Motor neuron (in vitro differentiated cells): ENCODE data around the gene MRTFA. TPM values are rescaled to one million over a fixed set of nuclear protein-coding genes. Genes with fewer than 3 reads are reported as not detected.
A peak's percentile ranks its signal among the peaks of the same experiment; 100 is the strongest.
"Not testable (repeated sequence)": the region's sequence is repeated elsewhere in the genome, so short reads cannot be mapped to it uniquely, and the experiment has no call there.

Experiments used
- ATAC-seq, 8 experiments: fragments of 200-7000 bp; cut with Tn5 transposase; replicated peaks in 6 of 8; 2 replicates each; pipeline ENCODE4 v1.8.0; 2021; ENCODE audit warnings: mild to moderate bottlenecking in 8 of 8, moderate library complexity in 8 of 8
- H3K27ac ChIP-seq, 2 donors: fragments of 250-450 bp; sonication (Bioruptor Pico); 2 replicates each; pipeline ENCODE4 v1.9.0; 2021; ENCODE audit warnings: antibody characterized with exemption in 2 of 2, mild to moderate bottlenecking in 2 of 2, moderate library complexity in 1 of 2
- H3K4me1 ChIP-seq, 2 donors: fragments of 250-450 bp; sonication (Bioruptor Pico); replicated peaks in 1 of 2; 2 replicates each; pipeline ENCODE4 v1.6.1; 2021; ENCODE audit warnings: antibody characterized with exemption in 2 of 2, mild to moderate bottlenecking in 2 of 2, moderate library complexity in 1 of 2
- H3K4me3 ChIP-seq, 5 donors: fragments of 250-450 bp; sonication (Bioruptor Pico); 2 replicates each; pipeline ENCODE4 v1.9.0; 2021; ENCODE audit warnings: antibody characterized with exemption in 5 of 5, mild to moderate bottlenecking in 5 of 5, moderate library complexity in 4 of 5
- WGBS, 10 experiments: fragments of 450-650 bp; shearing (Covaris generic); methylation state at CpG; one replicate each; pipeline ENCODE4 v1.0.0; 2022; 5-methylcytosine and 5-hydroxymethylcytosine counted together
- in situ Hi-C, 9 experiments: fragments of 400-800 bp; cut with MboI; loops; one replicate each; pipeline ENCODE4 v1.15.0; 2021; ENCODE audit warnings: low sequenced_read_pairs in 9 of 9, low pct_unique_long_range_greater_than_20kb in 2 of 9; ENCODE audit not compliant: unreplicated experiment in 9 of 9
- total RNA-seq, 8 experiments: library from RNA; unstranded; fragments of 300-600 nt; gene quantifications; 2 replicates each; pipeline versions ENCODE4 v1.2.3 to v1.2.4, GENCODE V29; 2022

MRTFA gene
- total RNA-seq, 8 experiments from 2014 or later: 13.1 to 33.2 (median 21.7) TPM

GRCh38 chr22:40396882-40397281, 239.6 kb downstream of the MRTFA start:
- 10 to 33% (median 24%) methylated on average over 2 to 4 of the region's 4 CpGs; no CpG with 5 or more reads in 4 of the 10 experiments for WGBS, 10 experiments
- H3K4me1 ChIP-seq: peaks cover 0 to 15% of the 10 kb centered on the region in 2 donors
- no peak overlapping the region for H3K4me3 ChIP-seq
- in situ Hi-C loops: no loop called here
- peak; percentile 52 to 95 (median 81) for ATAC-seq
- no peak overlapping the region for H3K27ac ChIP-seq

GRCh38 chr22:40395607-40396006, 240.9 kb downstream of the MRTFA start:
- 80 to 100% (median 95%) methylated on average over 1 to 7 of the region's 7 CpGs; no CpG with 5 or more reads in 2 of the 10 experiments for WGBS, 10 experiments

GRCh38 chr22:40394607-40395006, 241.9 kb downstream of the MRTFA start:
- Histone ChIP-seq H3K4me1 (peaks cover 0 to 15% of the 10 kb centered on the region in 2 donors), H3K4me3 (no peak overlapping the region), H3K27ac (no peak overlapping the region)
- ATAC-seq: no peak
- WGBS, 10 experiments: 25 to 94% (median 80%) methylated on average over 1 to 3 of the region's 3 CpGs; no CpG with 5 or more reads in 2 of the 10 experiments
- in situ Hi-C loops: no loop called here

More at GRCh38 chr22:40395607-40396006, 240.9 kb downstream of the MRTFA start:
- Histone ChIP-seq H3K4me1 (peaks cover 0 to 15% of the 10 kb centered on the region in 2 donors), H3K27ac (no peak overlapping the region), H3K4me3 (no peak overlapping the region)
- no peak for ATAC-seq
- in situ Hi-C loops: no loop called here

- 35 to 100% (median 86%) methylated on average over 1 to 2 of the region's 2 CpGs; no CpG with 5 or more reads in 3 of the 10 experiments for WGBS, 10 experiments
- no peak overlapping the region for H3K4me3 ChIP-seq
- ATAC-seq: no peak
- no peak overlapping the region for H3K27ac ChIP-seq
- in situ Hi-C loops: no loop called here
- peaks cover 0 to 15% of the 10 kb centered on the region in 2 donors for H3K4me1 ChIP-seq
Observed at GRCh38 chr22:40392618-40393017, 243.9 kb downstream of the MRTFA start.

GRCh38 chr22:40391417-40391816, 245.1 kb downstream of the MRTFA start:
- Histone ChIP-seq H3K27ac (no peak overlapping the region), H3K4me1 (peaks cover 0 to 5% of the 10 kb centered on the region in 2 donors), H3K4me3 (no peak overlapping the region)
- WGBS, 10 experiments: 67 to 100% (median 88%) methylated on average over 1 to 2 of the region's 2 CpGs; no CpG with 5 or more reads in 5 of the 10 experiments
- no peak for ATAC-seq
- in situ Hi-C loops: no loop called here

GRCh38 chr22:40388231-40388630, 248.3 kb downstream of the MRTFA start:
- H3K27ac ChIP-seq: no peak overlapping the region
- no peak for ATAC-seq
- peaks cover 0 to 5% of the 10 kb centered on the region in 2 donors for H3K4me1 ChIP-seq
- 67 to 98% (median 83%) methylated on average over 1 to 4 of the region's 4 CpGs; no CpG with 5 or more reads in 1 of the 10 experiments for WGBS, 10 experiments
- in situ Hi-C loops: no loop called here
- no peak overlapping the region for H3K4me3 ChIP-seq

- peak in 1 of 8 experiments; percentile 59 for ATAC-seq
- Histone ChIP-seq H3K4me1 (peaks cover 0 to 5% of the 10 kb centered on the region in 2 donors), H3K4me3 (no peak overlapping the region), H3K27ac (no peak overlapping the region)
- in situ Hi-C loops: no loop called here
- 80 to 100% (median 94%) methylated on average over 1 to 5 of the region's 5 CpGs; no CpG with 5 or more reads in 4 of the 10 experiments for WGBS, 10 experiments
Observed at GRCh38 chr22:40387746-40388145, 248.8 kb downstream of the MRTFA start.

- Histone ChIP-seq H3K27ac (no peak overlapping the region), H3K4me1 (no peaks in the 10 kb centered on the region), H3K4me3 (no peak overlapping the region)
- WGBS, 10 experiments: 71 to 93% (median 89%) methylated on average over 5 to 10 of the region's 10 CpGs
- in situ Hi-C loops: no loop called here
- no peak for ATAC-seq
Observed at GRCh38 chr22:40385036-40385782, 251.3 kb downstream of the MRTFA start.

GRCh38 chr22:40383905-40384304, 252.6 kb downstream of the MRTFA start:
- ATAC-seq: peak in 1 of 8 experiments; percentile 43

GRCh38 chr22:40381461-40381860, 255.1 kb downstream of the MRTFA start:
- in situ Hi-C loops: no loop called here
- no peak for ATAC-seq
- Histone ChIP-seq H3K27ac (no peak overlapping the region), H3K4me3 (no peak overlapping the region), H3K4me1 (no peaks in the 10 kb centered on the region)
- WGBS, 10 experiments: 90 to 100% (median 94%) methylated on average over 1 to 3 of the region's 3 CpGs; no CpG with 5 or more reads in 1 of the 10 experiments

More at GRCh38 chr22:40383905-40384304, 252.6 kb downstream of the MRTFA start:
- H3K4me1 ChIP-seq: no peaks in the 10 kb centered on the region
- WGBS, 10 experiments: 17 to 100% (median 80%) methylated on average over 1 to 3 of the region's 3 CpGs; no CpG with 5 or more reads in 1 of the 10 experiments
- H3K4me3 ChIP-seq: no peak overlapping the region
- H3K27ac ChIP-seq: no peak overlapping the region
- in situ Hi-C loops: no loop called here

- WGBS, 10 experiments: 76 to 100% (median 98%) methylated on average over 2 to 9 of the region's 11 CpGs; no CpG with 5 or more reads in 1 of the 10 experiments
- H3K4me1 ChIP-seq, in situ Hi-C loops, H3K27ac ChIP-seq, H3K4me3 ChIP-seq, ATAC-seq: not testable (repeated sequence)
Observed at GRCh38 chr22:40378448-40378847, 258.1 kb downstream of the MRTFA start.

- H3K27ac ChIP-seq: no peak overlapping the region
- no peak overlapping the region for H3K4me3 ChIP-seq
- WGBS, 10 experiments: 83 to 100% (median 100%) methylated on average over 1 to 2 of the region's 2 CpGs; no CpG with 5 or more reads in 2 of the 10 experiments
- no peak for ATAC-seq
- in situ Hi-C loops: no loop called here
- no peaks in the 10 kb centered on the region for H3K4me1 ChIP-seq
Observed at GRCh38 chr22:40377931-40378330, 258.6 kb downstream of the MRTFA start.

- 69 to 97% (median 94%) methylated on average over 2 to 5 of the region's 5 CpGs; no CpG with 5 or more reads in 3 of the 10 experiments for WGBS, 10 experiments
Observed at GRCh38 chr22:40376149-40376548, 260.4 kb downstream of the MRTFA start.

More at GRCh38 chr22:40376149-40376548, 260.4 kb downstream of the MRTFA start:
- no peak for ATAC-seq
- H3K27ac ChIP-seq: no peak overlapping the region
- in situ Hi-C loops: no loop called here
- H3K4me3 ChIP-seq: no peak overlapping the region
- no peaks in the 10 kb centered on the region for H3K4me1 ChIP-seq
